ENCODE data around the gene IGSF9.

DNA sequence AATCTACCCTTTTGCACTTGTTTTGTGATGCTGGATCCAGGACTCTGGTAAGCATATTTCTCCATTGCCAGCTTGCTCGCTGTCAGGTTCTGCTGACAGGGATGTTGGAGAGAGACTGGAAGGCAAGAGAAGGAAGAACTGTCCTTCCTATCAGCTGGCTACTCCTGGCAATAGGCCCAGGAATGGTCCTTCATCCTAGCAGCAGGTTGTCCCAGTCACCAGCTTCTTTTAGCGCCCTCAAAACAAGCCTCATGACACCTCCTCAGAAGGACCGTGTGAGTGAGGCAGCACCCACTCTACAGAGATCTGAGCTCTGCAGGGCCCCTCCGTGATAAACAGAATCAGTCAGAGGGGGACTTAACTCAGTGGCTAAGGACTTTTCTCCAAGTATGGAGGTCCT lies 41.8 kb upstream of the IGSF9 start:
- TF ChIP-seq POLR2AphosphoS5 (IDR thresholded peaks at IDR 0.05; ENCODE audit: low read depth, low read length), result no peak
- no peak for TF ChIP-seq POLR2A (IDR thresholded peaks at IDR 0.05; ENCODE audit: low read depth, low read length)
- no peak for TF ChIP-seq TAF1 (IDR thresholded peaks at IDR 0.05; ENCODE audit: borderline replicate concordance, low read depth, low read length)

All from GM12892 (cell line).